PC-3 (cell line): ENCODE results near the gene ADAMTSL5. TPM values are rescaled to one million over a fixed set of nuclear protein-coding genes. Genes with fewer than 3 reads are reported as not detected.

Experiments
- ATAC-seq: fragments of 200-7000 bp; cut with Tn5 transposase; 2 replicates; pipeline ENCODE4 v1.9.1; 2020; ENCODE audit warnings: mild to moderate bottlenecking, moderate library complexity
- BruUV-seq: library from RNA; stranded (reverse); fragments of 400-500 nt; replicated peaks from 2 replicates; lab custom pipeline; 2021; lab: Mats Ljungman, UMichigan
- CTCF ChIA-PET: fragments of 300-600 bp; sonication (Branson Sonifier 250); formaldehyde crosslinking; loops from one replicate; lab custom pipeline; 2022; ENCODE audit warnings: antibody characterized with exemption; lab: Charles Lee
- POLR2A ChIA-PET: fragments of 300-600 bp; sonication (Branson Sonifier 250); formaldehyde crosslinking; loops from one replicate; lab custom pipeline; 2022; ENCODE audit warnings: antibody characterized with exemption; ENCODE audit not compliant: unreplicated experiment; lab: Charles Lee
- DNase-seq: peaks from one replicate; pipeline ENCODE4 v3.0.0-alpha.2; 2015
- H2AFZ ChIP-seq: fragments of 300-600 bp; sonication (generic); 2 replicates; pipeline ENCODE4 v1.6.0; 2016; ENCODE audit warnings: antibody characterized with exemption, low read length
- H3F3A ChIP-seq: fragments of 300-600 bp; sonication (generic); one replicate; pipeline ENCODE4 v1.6.0; 2017; ENCODE audit warnings: antibody characterized with exemption, low read length, control low read depth, mild to moderate bottlenecking; ENCODE audit not compliant: unreplicated experiment
- H3K27ac ChIP-seq: fragments of 300-600 bp; sonication (generic); 2 replicates; pipeline ENCODE4 v1.5.1; 2016; ENCODE audit warnings: mild to moderate bottlenecking, low read length
- H3K27me3 ChIP-seq: fragments of 300-600 bp; sonication (generic); 2 replicates; pipeline ENCODE4 v1.6.1; 2016; ENCODE audit warnings: low read length, mixed read lengths
- H3K36me3 ChIP-seq: fragments of 300-600 bp; sonication (generic); 2 replicates; pipeline ENCODE4 v1.6.1; 2016; ENCODE audit warnings: low read depth, mixed run types, low read length, mixed read lengths
- H3K4me1 ChIP-seq: fragments of 300-600 bp; sonication (generic); 2 replicates; pipeline ENCODE4 v1.5.1; 2016; ENCODE audit warnings: low read length; ENCODE audit not compliant: insufficient read depth
- H3K4me2 ChIP-seq: fragments of 300-600 bp; sonication (generic); 2 replicates; pipeline ENCODE4 v1.6.0; 2016; ENCODE audit warnings: low read length
- H3K4me3 ChIP-seq: fragments of 300-600 bp; sonication (generic); 2 replicates; pipeline ENCODE4 v1.5.1; 2016; ENCODE audit warnings: mild to moderate bottlenecking, low read length, mixed read lengths
- H3K79me2 ChIP-seq: fragments of 300-600 bp; sonication (generic); 2 replicates; pipeline ENCODE4 v1.6.1; 2017; ENCODE audit warnings: low read length, mixed read lengths
- H3K9ac ChIP-seq: fragments of 300-600 bp; sonication (generic); 2 replicates; pipeline ENCODE4 v1.6.0; 2016; ENCODE audit warnings: mild to moderate bottlenecking, low read length
- H3K9me2 ChIP-seq: fragments of 300-600 bp; sonication (generic); replicated peaks from 2 replicates; pipeline ENCODE4 v1.6.1; 2016; ENCODE audit warnings: mixed run types, low read length, mixed read lengths
- H3K9me3 ChIP-seq: fragments of 300-600 bp; sonication (generic); 2 replicates; pipeline ENCODE4 v1.6.1; 2016; ENCODE audit warnings: low read length, mixed read lengths
- H4K20me1 ChIP-seq: fragments of 300-600 bp; sonication (generic); 2 replicates; pipeline ENCODE4 v1.6.1; 2016; ENCODE audit warnings: low read length, mixed read lengths
- CTCF ChIP-seq: fragments of 300-600 bp; sonication (generic); conservative IDR thresholded peaks from 2 replicates; pipeline ENCODE4 v1.5.1; 2017; ENCODE audit warnings: antibody characterized with exemption, low read depth, mild to moderate bottlenecking, low read length
- EZH2 ChIP-seq: fragments of 300-600 bp; sonication (generic); IDR thresholded peaks from one replicate; pipeline ENCODE4 v1.6.1; 2017; ENCODE audit warnings: antibody characterized with exemption, mild to moderate bottlenecking, low read length; ENCODE audit not compliant: unreplicated experiment
- EZH2phosphoT487 ChIP-seq: fragments of 300-600 bp; sonication (generic); IDR thresholded peaks from 2 replicates; pipeline ENCODE4 v1.6.1; 2018; ENCODE audit warnings: mild to moderate bottlenecking, antibody characterized with exemption, low read length, borderline replicate concordance
- intact Hi-C: fragments of 100-400 bp; cut with micrococcal nuclease; formaldehyde crosslinking; loops from 2 replicates; pipeline ENCODE4 v1.9.0; 2023
- total RNA-seq: library from RNA; depleted of rRNA; stranded (reverse); fragments of >200 nt; gene quantifications from 2 replicates; pipeline ENCODE4 v1.2.3, GENCODE V29; 2014

ADAMTSL5 gene
- total RNA-seq, 1 experiment from 2014 or later = 5.0 TPM

GRCh38 chr19:1495051-1495798 lies 17.6 kb downstream of the ADAMTSL5 start:
- Histone ChIP-seq H3K9me2 (no peaks in the 10 kb centered on the region), H3F3A (no peaks in the 10 kb centered on the region), H3K9ac (no peak overlapping the region), H3K27me3 (no peaks in the 10 kb centered on the region), H3K4me2 (no peak overlapping the region), H3K27ac (no peak overlapping the region), H3K4me3 (no peak overlapping the region), H3K36me3 (no peaks in the 10 kb centered on the region), H3K9me3 (no peaks in the 10 kb centered on the region), H2AFZ (no peak overlapping the region), H3K79me2 (0 out of 2 replicates have a peak, but pooled peaks cover 3% of the 10 kb centered on the region), H4K20me1 (no peaks in the 10 kb centered on the region), H3K4me1 (peaks cover 12% of the 10 kb centered on the region)
- CTCF ChIA-PET = no interaction called here
- no TSS peak for BruUV-seq
- intact Hi-C loops = no loop called here
- POLR2A ChIA-PET = no interaction called here
- ATAC-seq = no peak
- no peak for TF ChIP-seq EZH2
- no peak for TF ChIP-seq CTCF
- no peak for TF ChIP-seq EZH2phosphoT487
- no peak for DNase-seq

- ChIA-PET CTCF (no interaction called here), POLR2A (no interaction called here)
- ATAC-seq (no peak), DNase-seq (no peak)
- H3K9ac ChIP-seq = no peak overlapping the region
- H2AFZ ChIP-seq = no peak overlapping the region
- H3K27ac ChIP-seq = no peak overlapping the region
- TF ChIP-seq EZH2phosphoT487 = no peak
- no peak for TF ChIP-seq CTCF
- no peak for TF ChIP-seq EZH2
- intact Hi-C loops = no loop called here
- no peaks in the 10 kb centered on the region for H3K36me3 ChIP-seq
- BruUV-seq = no TSS peak
- no peaks in the 10 kb centered on the region for H3K9me2 ChIP-seq
- no peaks in the 10 kb centered on the region for H4K20me1 ChIP-seq
- H3K9me3 ChIP-seq = no peaks in the 10 kb centered on the region
- H3K4me1 ChIP-seq = peaks cover 12% of the 10 kb centered on the region
- no peaks in the 10 kb centered on the region for H3F3A ChIP-seq
- H3K79me2 ChIP-seq = 0 out of 2 replicates have a peak, but pooled peaks cover 3% of the 10 kb centered on the region
- H3K27me3 ChIP-seq = no peaks in the 10 kb centered on the region
- H3K4me2 ChIP-seq = no peak overlapping the region
- H3K4me3 ChIP-seq = no peak overlapping the region
These were observed 18.6 kb downstream of the ADAMTSL5 start for GRCh38 chr19:1494115-1494815.
